GM21529 (cell line): ENCODE data around the gene PDE4D.
"Not testable (repeated sequence)": the region's sequence is repeated elsewhere in the genome, so short reads cannot be mapped to it uniquely, and the experiment has no call there.

ENCODE experiments used
- ATAC-seq: cut with Tn5 transposase; IDR thresholded peaks from one replicate; pipeline ENCODE4 v1.9.1; 2021; ENCODE audit not compliant: unreplicated experiment

Gene PDE4D

DNA sequence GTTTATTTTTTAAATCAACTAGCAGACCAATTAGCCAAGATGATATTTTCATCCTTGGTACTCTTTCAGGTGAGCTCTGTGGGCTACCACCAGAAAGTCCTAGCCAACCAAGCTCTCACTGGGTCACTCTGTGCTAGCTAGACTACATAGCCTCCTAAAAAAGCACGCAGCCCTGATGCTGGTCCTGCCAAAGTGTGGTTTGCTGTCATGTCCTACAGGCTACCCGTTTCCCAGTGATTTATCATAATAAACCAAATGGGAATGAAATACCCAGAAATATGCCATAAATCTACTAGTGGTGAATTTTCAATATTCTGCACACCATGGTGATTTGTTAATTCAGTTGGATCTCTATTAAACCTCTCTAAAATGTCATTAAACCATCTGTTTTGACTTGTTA is 829.2 kb downstream of the PDE4D start:
- no peak for ATAC-seq

DNA sequence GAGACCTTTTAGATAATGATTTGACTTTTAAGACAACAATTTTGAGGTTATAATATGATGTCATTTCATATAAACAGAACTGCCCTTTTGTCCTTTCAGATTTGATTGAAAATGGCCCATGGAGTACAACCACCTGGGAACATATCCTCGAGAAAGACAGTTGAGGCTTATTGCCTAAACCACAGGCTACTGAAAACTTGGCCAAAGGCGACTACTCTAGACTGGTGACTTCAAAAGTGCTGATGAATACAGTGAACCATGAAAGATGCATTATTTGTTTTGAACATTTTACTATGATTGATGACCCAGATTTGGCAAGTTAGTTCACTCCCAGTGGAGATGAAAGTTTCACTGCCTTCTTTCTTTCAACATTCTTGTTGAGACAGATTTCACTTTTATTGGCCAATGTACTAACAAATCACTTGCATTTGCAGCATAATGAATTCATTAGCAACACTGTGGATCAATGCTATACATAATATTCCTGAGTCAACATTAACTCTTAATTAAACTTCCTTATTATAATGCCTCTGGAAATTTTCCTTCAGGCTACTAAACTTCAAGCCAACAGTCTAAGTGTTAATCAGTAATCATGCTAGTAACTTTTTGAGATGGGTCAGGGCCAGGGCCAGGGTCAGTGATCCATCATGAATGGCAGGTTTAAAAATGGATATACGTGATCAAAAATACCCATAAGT is 830.4 kb downstream of the PDE4D start:
- ATAC-seq: no peak

DNA sequence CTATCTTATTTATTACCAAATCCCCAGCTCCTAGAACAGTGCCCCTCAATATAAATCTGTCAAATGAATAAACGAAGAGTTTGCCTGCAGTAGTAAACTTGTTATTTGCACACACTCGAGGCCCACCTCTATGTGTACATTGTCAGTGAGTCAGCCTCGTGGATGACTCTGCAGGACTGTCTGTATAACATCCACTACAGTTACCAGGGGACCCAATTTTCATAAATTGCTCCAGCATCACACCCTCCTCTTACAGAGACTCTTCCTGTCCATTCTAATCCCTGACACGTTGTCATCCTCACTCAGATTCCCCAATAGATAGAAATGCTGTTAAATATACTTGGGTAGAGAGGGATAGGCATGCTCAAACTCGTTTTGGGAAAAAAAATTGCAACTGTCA is 832.1 kb downstream of the PDE4D start:
- ATAC-seq: no peak

DNA sequence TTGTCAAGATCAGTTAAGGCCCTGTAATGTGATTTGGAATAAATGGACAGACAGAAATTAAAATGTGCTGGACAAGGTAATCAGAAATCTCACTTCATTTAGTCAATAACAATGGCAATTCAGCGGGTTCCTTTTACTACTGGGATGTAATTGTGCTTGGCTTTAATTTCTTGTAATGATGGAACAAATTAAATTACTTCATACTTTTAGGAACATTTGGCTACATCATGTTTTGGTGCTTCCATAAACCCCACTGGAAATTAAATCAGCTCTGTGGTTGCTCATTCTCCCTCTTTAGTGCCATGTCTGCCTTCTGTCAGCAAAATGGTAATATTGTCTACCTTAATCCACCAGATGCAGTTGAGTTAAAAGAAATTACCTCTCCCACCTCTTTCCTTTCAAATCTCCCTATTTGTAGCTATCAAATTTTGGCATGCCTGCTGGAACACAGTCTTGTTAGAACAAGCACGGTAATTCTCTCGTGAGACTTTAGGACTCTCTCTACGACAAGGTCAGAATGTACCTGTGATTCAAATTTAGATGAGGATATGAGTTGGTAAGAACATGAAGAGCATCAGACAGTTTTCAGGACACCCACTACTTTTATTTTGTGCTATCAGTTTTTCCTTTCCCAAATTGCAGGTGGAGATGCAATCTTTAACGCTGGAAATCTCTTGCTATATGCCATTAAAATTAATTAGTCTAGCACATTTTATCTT is 834.4 kb downstream of the PDE4D start:
- no peak for ATAC-seq

DNA sequence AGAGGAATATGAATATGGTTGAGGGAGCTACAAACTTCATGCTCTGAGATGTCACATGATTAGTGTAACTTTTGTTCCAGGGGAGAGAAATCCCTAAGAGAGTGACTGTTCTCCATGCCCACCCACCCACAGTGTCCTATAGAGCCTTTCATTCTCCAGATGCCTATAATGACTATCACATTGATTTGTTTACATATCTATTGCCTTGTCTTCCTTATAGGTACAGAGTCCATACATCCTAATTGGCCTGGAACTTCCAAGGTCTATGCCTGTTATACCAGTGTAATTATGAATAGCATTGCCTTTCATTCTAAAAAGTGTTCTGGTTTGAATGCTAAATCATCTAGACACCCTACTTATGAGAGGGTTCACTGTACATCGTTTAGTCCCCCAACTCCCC is 835.3 kb downstream of the PDE4D start:
- no peak for ATAC-seq

DNA sequence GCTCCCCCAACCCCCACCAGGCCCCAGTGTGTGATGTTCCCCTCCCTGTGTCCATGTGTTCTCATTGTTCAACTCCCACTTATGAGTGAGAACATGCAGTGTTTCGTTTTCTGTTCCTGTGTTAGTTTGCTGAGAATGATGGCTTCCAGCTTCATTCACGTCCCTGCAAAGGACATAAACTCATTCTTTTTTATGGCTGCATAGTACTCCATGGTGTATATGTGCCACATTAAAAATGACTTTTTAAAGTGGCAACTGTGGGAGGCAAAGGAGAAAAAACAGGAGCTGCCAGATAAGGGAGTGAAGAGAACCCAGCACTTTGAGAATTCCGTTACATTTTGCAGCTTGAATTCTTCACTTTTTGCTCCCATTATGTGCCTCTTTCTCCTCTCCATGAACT is 836.9 kb downstream of the PDE4D start:
- not testable (repeated sequence) for ATAC-seq

DNA sequence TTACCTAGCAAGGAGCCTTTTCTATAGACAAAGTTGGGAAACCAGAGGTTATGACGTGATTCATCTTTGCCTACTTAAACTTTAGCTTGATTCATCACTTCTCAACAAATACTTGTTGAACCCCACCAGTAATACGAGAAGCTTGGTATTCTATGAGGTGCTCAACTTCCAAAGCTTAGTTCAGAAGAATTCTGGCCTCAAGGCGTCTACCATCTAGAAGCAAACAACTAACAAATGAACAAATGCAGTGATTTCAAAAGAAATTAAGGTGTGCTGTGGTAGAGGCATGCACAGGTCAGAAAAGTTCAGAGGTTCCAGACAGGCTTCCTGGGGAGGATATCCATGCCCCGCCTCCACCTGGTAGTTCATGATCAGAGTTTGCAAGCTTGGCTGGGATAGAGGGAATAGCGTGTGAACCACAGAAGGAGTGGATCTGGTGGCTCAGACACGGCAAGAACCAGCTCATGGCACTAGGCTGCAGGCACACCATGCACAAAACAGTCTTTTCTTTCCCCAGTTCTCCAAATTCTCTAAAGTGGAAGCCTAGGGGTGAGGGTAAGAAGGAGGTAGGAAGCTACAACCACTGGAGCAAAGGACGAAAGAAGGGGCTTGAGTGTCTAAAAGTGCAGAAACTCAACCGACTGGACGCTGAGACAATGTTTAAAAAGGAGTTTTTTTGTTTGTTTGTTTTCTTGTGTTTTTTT is 837.6 kb downstream of the PDE4D start:
- no peak for ATAC-seq

DNA sequence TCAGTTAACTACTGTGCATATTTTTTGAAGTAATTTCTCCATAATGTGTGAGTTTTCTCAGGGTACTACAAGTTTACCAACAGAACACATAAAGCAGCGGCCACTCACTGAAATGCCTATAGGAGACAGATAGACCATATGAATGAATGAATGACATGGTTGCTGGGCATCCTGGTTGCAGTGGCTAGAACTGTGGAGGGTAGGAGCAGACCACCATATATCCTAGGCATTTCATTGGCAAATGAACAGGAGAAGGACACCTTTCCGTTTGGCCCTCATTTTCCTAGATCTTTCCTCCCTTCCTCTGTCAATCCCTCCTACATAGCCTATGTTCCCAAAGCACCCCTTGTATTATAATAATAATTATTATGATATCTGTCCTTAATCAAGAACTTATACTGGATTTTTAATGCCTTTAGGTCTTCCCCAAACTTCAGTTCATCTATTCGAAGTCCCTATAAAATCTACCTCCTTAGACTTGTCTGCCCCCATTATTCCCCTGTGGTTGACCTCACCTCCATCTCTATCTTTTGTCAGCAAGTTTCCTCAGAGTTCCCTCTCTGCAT is 838.5 kb downstream of the PDE4D start:
- ATAC-seq: no peak

DNA sequence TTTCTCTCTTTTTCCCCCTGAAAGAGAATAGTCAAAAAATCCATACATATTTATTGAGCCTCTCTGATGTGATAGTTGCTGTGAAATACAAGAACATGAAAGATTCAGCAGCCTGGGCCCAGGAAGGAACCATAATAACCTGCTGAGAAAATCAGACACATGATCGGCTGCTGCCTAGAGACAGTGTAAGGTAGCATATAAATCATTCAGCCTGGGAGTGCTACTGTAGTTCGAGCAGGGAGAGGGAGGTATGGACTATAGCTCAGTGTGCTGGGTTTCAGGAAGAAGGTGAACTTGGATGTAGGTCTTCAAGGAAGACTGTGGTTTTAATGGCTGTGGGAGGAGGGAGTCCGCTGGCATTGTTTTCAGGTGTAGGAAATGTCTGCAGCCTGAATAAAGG is 841.6 kb downstream of the PDE4D start:
- no peak for ATAC-seq

DNA sequence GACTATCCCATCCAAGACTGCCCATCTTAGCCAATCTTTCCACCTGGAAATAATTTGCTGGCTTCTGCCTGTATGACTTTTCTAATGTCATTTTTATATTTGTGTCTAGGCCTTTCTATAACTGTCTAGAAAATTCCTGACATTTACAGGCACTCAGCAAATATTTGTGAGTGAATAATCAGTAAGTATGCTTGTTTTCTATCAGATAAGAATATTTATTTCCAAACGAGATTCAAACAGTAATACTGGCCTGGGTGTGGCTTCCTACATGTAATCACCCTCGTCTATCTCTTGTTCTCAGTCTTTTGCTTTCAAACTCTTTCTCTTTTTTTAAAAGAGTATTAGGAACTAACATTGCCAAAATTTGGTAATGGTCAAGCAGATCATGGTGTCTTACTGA is 844.4 kb downstream of the PDE4D start:
- no peak for ATAC-seq

DNA sequence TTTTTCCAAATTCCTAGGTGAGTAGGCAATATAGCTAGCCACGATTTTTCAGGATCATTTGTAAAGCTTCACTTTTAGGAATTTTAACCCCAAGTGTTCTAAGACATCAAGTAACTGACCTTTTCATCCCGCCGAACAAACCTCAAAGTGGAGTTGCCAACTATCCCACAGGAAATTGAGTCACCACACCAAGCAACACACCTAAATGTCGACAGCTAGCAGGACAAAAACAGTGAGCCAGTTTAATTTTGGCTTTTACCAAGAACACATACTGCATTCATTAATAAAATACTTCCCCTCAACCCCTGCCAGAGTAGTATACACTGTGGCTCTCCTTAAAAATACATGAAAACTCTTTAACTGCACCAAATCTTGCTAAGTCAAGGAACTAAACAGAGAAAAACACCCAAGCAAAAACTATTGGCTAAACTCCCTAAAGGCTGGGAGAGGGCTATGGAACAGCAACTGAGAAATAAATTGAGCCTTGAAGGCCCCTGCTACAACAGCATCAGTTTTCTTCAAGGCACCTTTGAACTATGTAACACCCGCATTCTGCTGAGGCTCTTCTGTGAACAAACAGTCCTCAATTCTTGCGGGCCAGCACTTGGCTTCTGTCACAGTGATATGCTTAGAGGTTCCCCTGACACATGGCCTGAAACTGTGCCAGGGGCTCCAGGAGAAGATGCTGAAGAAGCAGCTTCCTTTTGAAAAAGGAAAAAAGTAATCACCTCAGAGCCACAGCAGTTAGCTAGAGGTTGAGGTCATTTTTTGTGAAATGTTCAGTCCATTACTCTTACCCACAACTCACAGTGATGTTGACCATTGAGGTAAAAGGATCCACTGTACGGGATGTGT is 851.1 kb downstream of the PDE4D start:
- ATAC-seq: no peak

DNA sequence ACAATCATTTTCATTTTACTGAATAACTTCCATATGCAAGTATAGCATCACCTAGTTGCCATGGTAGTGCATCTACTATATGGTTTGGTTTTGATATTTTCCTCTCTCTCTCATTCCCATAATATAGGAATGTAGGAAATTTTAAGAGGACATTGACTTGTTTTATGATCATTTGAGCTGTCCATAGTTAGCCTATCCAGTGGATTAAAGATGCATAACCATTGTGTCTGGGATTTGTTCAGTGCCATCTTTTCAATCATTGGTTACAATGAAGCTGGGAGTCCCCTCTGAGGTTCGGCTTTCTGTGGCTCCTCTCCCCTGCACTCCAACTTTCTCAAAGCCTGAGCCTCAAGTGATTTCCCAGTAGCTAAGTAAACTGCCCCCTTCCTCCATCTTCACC is 852.2 kb downstream of the PDE4D start:
- no peak for ATAC-seq

DNA sequence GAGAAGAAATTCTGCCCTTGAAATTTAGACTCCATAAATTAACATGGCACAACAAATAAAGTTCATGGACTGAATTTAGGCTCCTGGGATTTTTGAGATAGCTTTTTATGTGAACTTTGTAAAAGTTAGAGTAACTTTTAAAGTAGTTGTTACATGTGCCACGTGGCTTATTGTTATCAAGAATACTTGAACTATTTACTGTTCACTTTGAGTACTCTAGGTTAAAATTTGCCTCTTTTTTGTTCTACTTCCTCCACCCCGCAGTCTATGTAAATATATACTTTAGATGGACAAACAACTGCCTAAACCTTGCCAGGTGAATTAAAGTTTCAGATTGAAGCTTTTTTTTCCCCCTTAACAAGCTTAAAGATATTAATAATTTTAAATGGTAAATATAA is 852.7 kb downstream of the PDE4D start:
- no peak for ATAC-seq

DNA sequence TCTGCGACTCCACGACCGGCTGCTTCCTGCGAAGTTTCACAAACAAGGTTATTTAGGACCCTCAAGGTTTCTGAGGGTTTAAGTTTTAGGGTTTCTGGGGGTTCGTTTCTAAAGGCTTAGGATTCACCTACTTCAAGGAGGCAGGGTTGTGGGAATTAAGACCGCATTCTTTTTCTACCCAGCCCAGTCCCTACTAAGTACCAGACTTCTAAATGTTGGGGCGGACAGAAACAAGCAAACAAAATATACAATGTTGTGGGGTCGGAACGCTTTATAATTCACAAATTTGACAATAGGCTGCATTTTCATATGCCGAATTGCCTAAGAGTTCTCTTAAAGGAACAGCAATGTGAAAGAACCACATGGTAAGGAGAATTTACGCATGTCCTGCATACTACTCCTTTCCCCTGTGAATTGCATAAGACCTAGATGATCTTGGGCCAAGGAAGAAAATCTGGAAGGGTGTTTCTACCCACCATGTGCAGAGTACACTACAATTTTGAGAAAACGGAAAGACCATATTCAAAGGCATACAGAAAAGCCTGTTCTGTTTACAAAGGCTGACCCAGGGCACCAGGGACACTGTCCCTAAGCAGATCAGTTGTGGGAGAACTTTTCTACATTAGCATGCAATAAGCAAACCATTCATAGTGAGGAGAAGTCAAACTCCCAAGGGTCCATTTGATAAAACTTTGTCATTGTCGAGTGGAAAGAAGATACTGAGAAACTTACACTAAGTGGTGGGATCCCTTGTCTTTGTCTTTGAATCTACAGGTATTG is 853.3 kb downstream of the PDE4D start:
- ATAC-seq: no peak

DNA sequence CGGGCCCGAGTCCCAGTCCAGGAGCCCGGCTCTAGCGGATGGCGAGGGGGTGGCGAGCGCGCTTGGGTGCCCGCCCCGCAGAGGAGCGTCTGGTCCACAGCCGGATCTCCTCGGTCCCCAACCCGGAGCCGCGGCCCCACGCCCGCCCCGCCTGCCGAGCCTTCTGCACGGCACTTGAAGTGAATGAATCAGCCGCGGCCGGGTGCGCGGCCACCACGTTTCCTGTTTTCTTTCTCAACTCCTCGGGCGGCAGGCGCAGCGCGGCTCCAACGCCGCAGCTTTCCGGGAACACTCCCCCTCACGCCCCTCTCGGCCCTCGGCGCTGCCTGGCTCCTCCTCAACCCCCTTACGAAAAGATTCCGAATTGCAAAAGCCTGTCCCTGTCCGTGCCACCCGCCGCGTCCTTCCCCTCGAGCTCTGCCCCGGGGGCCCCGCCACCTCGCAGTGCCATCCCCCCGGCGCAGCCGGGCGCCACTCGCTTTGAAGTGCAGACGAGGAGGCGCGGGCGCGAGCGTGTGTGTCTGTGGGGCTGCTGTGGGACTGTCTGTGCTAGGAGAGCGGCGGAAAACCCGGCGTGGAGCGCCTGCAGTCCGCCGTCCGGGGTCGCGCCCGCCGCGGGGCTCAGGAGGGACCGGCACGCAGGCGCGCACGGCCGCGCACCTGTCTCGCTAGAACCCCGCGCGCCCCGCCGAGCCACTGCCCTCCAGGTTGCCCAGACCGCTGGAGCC is 854.1 kb downstream of the PDE4D start:
- peak; percentile 72 for ATAC-seq

DNA sequence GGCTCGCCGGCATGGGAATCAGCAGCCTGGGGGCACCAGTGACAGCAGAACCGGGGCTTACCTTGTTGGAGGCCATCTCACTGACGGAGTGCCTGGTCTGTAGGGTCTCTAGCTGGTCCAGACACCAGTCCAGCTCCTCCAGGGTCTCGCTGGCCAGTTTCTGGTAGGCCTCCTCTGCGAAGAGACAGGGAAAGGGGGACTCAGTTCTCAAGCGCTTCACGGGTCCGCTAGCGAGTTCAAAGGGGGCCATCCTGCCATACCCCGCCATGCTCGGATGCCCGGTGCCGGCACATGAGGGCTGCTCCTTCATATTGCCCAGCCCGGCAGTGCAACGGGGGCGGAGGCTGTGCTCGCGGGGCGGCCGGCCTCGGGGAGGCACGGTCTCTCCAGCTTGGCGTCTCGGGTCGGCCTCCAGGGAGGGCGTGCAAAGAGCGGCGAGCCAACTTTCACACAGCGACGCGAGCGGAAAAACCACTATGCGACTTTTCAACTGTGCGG is 854.7 kb downstream of the PDE4D start:
- peak; percentile 43 for ATAC-seq

DNA sequence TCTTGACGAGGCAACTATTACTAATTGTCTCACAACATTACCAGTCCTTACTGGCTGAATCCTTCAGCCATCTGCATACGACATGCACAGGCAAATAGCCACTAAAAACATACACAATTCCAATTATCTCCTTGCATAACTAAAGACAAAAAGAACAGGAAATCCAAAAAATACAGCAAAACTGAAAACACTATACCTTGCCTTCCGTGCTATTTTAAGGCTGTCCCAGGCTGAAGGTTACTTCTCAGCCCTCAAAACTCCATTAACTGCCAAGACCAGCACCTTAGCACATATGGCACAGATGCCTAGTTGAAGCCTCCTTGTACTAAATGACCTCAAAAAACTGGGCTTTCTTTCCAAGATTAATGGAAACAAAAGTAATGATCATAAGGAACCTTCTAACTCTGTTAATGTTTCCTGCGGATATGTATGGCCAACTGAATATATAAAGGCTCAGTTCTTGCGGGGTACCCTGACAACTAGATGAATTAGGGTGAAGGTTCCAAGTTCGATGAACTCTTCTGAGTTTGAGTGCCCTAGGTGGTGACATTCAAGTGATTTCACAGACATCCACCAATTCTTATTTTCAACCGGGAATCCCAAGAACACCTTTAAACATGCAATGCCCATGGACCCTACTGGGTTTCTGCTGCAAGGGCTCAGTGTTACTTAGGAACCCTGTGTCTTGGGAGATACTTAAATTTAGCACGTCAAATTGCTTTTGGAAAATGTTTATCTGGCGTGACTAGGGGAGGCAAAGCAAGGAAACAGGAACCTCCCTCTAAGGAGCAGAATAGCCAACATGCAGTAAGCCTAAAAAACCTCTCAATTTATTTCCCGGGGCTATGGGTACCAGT is 855.4 kb downstream of the PDE4D start:
- no peak for ATAC-seq

DNA sequence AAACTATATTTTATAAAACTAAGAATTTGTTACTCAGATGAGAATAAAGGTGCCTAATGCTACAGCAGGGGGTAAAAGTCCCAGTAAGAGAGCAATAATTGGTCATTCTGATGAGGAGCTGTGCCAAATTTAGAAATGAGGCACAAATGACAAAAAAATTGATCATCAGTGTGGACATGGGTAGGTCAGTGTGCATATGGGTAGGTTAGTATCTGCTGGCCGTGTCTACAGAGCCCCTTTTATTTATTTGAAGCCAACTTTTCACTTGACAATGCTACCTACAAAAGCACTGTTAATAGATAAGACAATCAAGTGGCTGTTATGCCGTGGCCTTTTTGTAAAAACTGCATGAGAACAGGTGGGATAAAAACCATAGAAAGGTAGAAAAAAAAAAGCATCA is 856.1 kb downstream of the PDE4D start:
- ATAC-seq: no peak
